HL-60 (cell line): ENCODE measurements around the gene FUBP1.

ENCODE experiments used
- CTCF ChIP-seq: IDR thresholded peaks from one replicate; pipeline ENCODE4 v1.5.1; 2011; ENCODE audit warnings: low read length, control low read depth, inconsistent platforms; ENCODE audit not compliant: insufficient read depth
- GABPA ChIP-seq: IDR thresholded peaks from 2 replicates; pipeline ENCODE4 v1.6.1; 2012; ENCODE audit warnings: low read depth
- POLR2AphosphoS5 ChIP-seq: IDR thresholded peaks from 2 replicates; pipeline ENCODE4 v1.6.1; 2012; ENCODE audit warnings: low read depth
- REST ChIP-seq: IDR thresholded peaks from 2 replicates; pipeline ENCODE4 v1.6.1; 2012; ENCODE audit warnings: low read depth; ENCODE audit not compliant: insufficient replicate concordance

- no peak for TF ChIP-seq CTCF
- no peak for TF ChIP-seq POLR2AphosphoS5
- TF ChIP-seq GABPA = no peak
- TF ChIP-seq REST = no peak
Measured at GRCh38 chr1:77950873-77951272, 28.0 kb downstream of the FUBP1 start.
